ENCODE data around the gene ALPG. TPM values are rescaled to one million over a fixed set of nuclear protein-coding genes. Genes with fewer than 3 reads are reported as not detected.
"Not testable (repeated sequence)": the region's sequence is repeated elsewhere in the genome, so short reads cannot be mapped to it uniquely, and the experiment has no call there.

ALPG gene
- total RNA-seq, 1 donor from 2014 or later, result not detected

DNA sequence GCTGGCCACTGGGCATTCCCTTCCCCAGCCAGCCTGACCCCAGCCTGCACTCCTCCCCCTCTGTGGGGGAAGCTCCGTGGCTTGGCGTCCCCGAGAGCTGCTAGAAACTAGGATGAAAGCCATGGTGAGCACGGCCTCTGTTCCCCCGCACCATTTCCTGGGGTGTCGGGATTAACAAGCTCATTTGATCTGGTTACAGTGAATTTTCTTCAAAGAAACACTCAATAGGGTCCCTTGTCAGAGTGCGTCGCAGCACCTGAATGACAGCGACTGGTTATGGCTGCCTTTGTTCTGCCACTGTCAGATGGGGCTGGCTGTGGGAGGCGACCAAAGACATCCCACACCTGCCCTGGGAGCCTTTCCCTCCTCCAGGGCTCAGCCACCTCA is 41.7 kb downstream of the ALPG start:
- no peaks in the 10 kb centered on the region for H3K9me3 Mint-ChIP-seq (ENCODE audit: unreplicated experiment)
- H3K27ac Mint-ChIP-seq (ENCODE audit: unreplicated experiment), result no peak overlapping the region
- no peaks in the 10 kb centered on the region for H3K36me3 Mint-ChIP-seq (ENCODE audit: unreplicated experiment)
- no peak for TF ChIP-seq CTCF (IDR thresholded peaks at IDR 0.05)
- H3K4me3 Mint-ChIP-seq (ENCODE audit: unreplicated experiment), result no peak overlapping the region
- peaks cover 11% of the 10 kb centered on the region for H3K27me3 Mint-ChIP-seq (ENCODE audit: unreplicated experiment)
- H3K4me1 Mint-ChIP-seq (ENCODE audit: unreplicated experiment), result no peaks in the 10 kb centered on the region
- no peak for DNase-seq (ENCODE audit: extremely low spot score, unreplicated experiment)

GRCh38 chr2:232449964-232450363 is 43.3 kb downstream of the ALPG start:
- no peaks in the 10 kb centered on the region for H3K36me3 Mint-ChIP-seq (ENCODE audit: unreplicated experiment)
- H3K27ac Mint-ChIP-seq (ENCODE audit: unreplicated experiment), result no peak overlapping the region
- H3K4me1 Mint-ChIP-seq (ENCODE audit: unreplicated experiment), result no peaks in the 10 kb centered on the region
- no peak for TF ChIP-seq CTCF (IDR thresholded peaks at IDR 0.05)
- H3K27me3 Mint-ChIP-seq (ENCODE audit: unreplicated experiment), result peaks cover 22% of the 10 kb centered on the region
- no peak for DNase-seq (ENCODE audit: extremely low spot score, unreplicated experiment)
- no peaks in the 10 kb centered on the region for H3K9me3 Mint-ChIP-seq (ENCODE audit: unreplicated experiment)
- no peak overlapping the region for H3K4me3 Mint-ChIP-seq (ENCODE audit: unreplicated experiment)

- H3K4me3 Mint-ChIP-seq (ENCODE audit: unreplicated experiment); H3K9me3 Mint-ChIP-seq (ENCODE audit: unreplicated experiment); H3K36me3 Mint-ChIP-seq (ENCODE audit: unreplicated experiment); H3K27ac Mint-ChIP-seq (ENCODE audit: unreplicated experiment); H3K4me1 Mint-ChIP-seq (ENCODE audit: unreplicated experiment): not testable (repeated sequence)
- peaks cover 26% of the 10 kb centered on the region for H3K27me3 Mint-ChIP-seq (ENCODE audit: unreplicated experiment)
- peak; percentile 75 for DNase-seq (ENCODE audit: extremely low spot score, unreplicated experiment)
Measured at GRCh38 chr2:232451645-232452044, 45.0 kb downstream of the ALPG start.

- H3K36me3 Mint-ChIP-seq (ENCODE audit: unreplicated experiment), result no peaks in the 10 kb centered on the region
- no peak overlapping the region for H3K4me3 Mint-ChIP-seq (ENCODE audit: unreplicated experiment)
- H3K4me1 Mint-ChIP-seq (ENCODE audit: unreplicated experiment), result peaks cover 5% of the 10 kb centered on the region
- peaks cover 28% of the 10 kb centered on the region for H3K27me3 Mint-ChIP-seq (ENCODE audit: unreplicated experiment)
- no peak for DNase-seq (ENCODE audit: extremely low spot score, unreplicated experiment)
- H3K9me3 Mint-ChIP-seq (ENCODE audit: unreplicated experiment), result no peaks in the 10 kb centered on the region
- no peak for TF ChIP-seq CTCF (IDR thresholded peaks at IDR 0.05)
- no peak overlapping the region for H3K27ac Mint-ChIP-seq (ENCODE audit: unreplicated experiment)
Measured at GRCh38 chr2:232454630-232455029, 48.0 kb downstream of the ALPG start.

GRCh38 chr2:232455426-232456255 is 49.0 kb downstream of the ALPG start, which contains the start of gene ALPI:
Gene ALPI, plus strand, starts transcription at chr2:232456153. Its CDS starts 47 bp downstream, at chr2:232456200.
- no peak for TF ChIP-seq CTCF (IDR thresholded peaks at IDR 0.05)
- DNase-seq (ENCODE audit: extremely low spot score, unreplicated experiment), result no peak
- no peaks in the 10 kb centered on the region for H3K9me3 Mint-ChIP-seq (ENCODE audit: unreplicated experiment)
- H3K36me3 Mint-ChIP-seq (ENCODE audit: unreplicated experiment), result no peaks in the 10 kb centered on the region
- no peak within 1 kb of the TSS for H3K27ac Mint-ChIP-seq (ENCODE audit: unreplicated experiment)
- H3K4me3 Mint-ChIP-seq (ENCODE audit: unreplicated experiment), result no peak within 1 kb of the TSS
- H3K27me3 Mint-ChIP-seq (ENCODE audit: unreplicated experiment), result peaks cover 30% of the 10 kb centered on the region
- H3K4me1 Mint-ChIP-seq (ENCODE audit: unreplicated experiment), result peaks cover 13% of the 10 kb centered on the region

All from osteocyte (in vitro differentiated cells).